H1 (cell line): ENCODE data around the gene CARF.
"Not testable (repeated sequence)": the region's sequence is repeated elsewhere in the genome, so short reads cannot be mapped to it uniquely, and the experiment has no call there.

ENCODE experiments used
- CEBPB ChIP-seq: IDR thresholded peaks from 2 replicates; pipeline ENCODE4 v1.6.1; 2012; ENCODE audit warnings: low read depth, low read length
- TAF1 ChIP-seq: IDR thresholded peaks from 2 replicates; pipeline ENCODE4 v1.6.1; 2011; ENCODE audit warnings: mild to moderate bottlenecking, low read depth, low read length
- TF ChIP-seq, protein P1 (sequence below): IDR thresholded peaks from 2 replicates; pipeline ENCODE4 v1.6.1; 2012; ENCODE audit warnings: inconsistent platforms

DNA sequence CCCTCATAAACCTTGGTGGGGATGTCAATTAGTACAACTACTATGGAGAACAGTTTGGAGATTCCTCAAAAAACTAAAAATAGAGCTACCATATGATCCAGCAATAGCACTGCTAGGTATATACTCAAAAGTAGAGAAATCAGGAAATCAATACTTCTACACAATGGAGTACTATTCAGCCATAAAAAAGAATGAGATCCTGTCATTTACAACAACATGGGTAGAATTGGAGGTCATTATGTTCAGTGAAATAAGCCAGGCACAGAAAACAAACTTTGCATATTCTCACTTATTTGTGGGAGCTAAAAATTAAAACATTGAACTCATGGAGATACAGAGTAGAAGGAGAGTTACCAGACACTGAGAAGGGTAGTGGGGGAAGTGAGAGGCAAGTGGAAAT lies 6.6 kb upstream of the CARF start:
- TF ChIP-seq, protein P1, sequence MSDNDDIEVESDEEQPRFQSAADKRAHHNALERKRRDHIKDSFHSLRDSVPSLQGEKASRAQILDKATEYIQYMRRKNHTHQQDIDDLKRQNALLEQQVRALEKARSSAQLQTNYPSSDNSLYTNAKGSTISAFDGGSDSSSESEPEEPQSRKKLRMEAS: not testable (repeated sequence)
- not testable (repeated sequence) for TF ChIP-seq TAF1, CEBPB
